ENCODE results near the gene VASN.
"Not testable (repeated sequence)": the region's sequence is repeated elsewhere in the genome, so short reads cannot be mapped to it uniquely, and the experiment has no call there.

VASN gene

GRCh38 chr16:4385066-4385788, 13.6 kb downstream of the VASN start:
- DNase-seq = no peak

GRCh38 chr16:4385789-4386450, 14.3 kb downstream of the VASN start:
- no peak for DNase-seq

- no peak for DNase-seq
Measured at GRCh38 chr16:4386451-4386805, 14.8 kb downstream of the VASN start.

- no peak for DNase-seq
Measured at GRCh38 chr16:4386951-4387565, 15.4 kb downstream of the VASN start.

GRCh38 chr16:4387781-4388180, 16.1 kb downstream of the VASN start:
- no peak for DNase-seq

GRCh38 chr16:4388271-4389021, 16.8 kb downstream of the VASN start:
- DNase-seq = no peak

GRCh38 chr16:4389051-4389955, 17.7 kb downstream of the VASN start:
- DNase-seq = no peak

- DNase-seq = no peak
Measured at GRCh38 chr16:4390266-4391260, 18.9 kb downstream of the VASN start.

GRCh38 chr16:4391631-4392381, 20.2 kb downstream of the VASN start:
- DNase-seq = no peak

- DNase-seq = peak; percentile 85
Measured at GRCh38 chr16:4392382-4393239, 21.0 kb downstream of the VASN start.

GRCh38 chr16:4393240-4393600, 21.6 kb downstream of the VASN start:
- no peak for DNase-seq

GRCh38 chr16:4393850-4394249, 22.2 kb downstream of the VASN start:
- DNase-seq = not testable (repeated sequence)

GRCh38 chr16:4395055-4395726, 23.5 kb downstream of the VASN start:
- no peak for DNase-seq

GRCh38 chr16:4399001-4399730, 27.5 kb downstream of the VASN start:
- DNase-seq = no peak

- DNase-seq = no peak
Measured at GRCh38 chr16:4401094-4401501, 29.4 kb downstream of the VASN start.

- DNase-seq = no peak
Measured at GRCh38 chr16:4401510-4401909, 29.9 kb downstream of the VASN start.

- DNase-seq = peak; percentile 82
Measured at GRCh38 chr16:4402439-4403132, 30.9 kb downstream of the VASN start.
